IMR-90 (cell line): Measurements from ENCODE around the gene DCTN1. TPM values are rescaled to one million over a fixed set of nuclear protein-coding genes. Genes with fewer than 3 reads are reported as not detected.

Source experiments
- ATAC-seq: fragments of 200-7000 bp; cut with Tn5 transposase; 2 replicates; pipeline ENCODE4 v1.9.1; 2020; ENCODE audit warnings: low read depth, mild to moderate bottlenecking, moderate library complexity
- BruUV-seq: library from RNA; stranded (reverse); fragments of 400-500 nt; replicated peaks from 2 replicates; lab custom pipeline; 2021; lab: Mats Ljungman, UMichigan
- CTCF ChIA-PET: fragments of 300-600 bp; formaldehyde crosslinking; extraction: SDS; loops from one replicate; lab custom pipeline; 2021; ENCODE audit warnings: antibody characterized with exemption; lab: Yijun Ruan, JAX
- POLR2A ChIA-PET: fragments of 300-600 bp; sonication (Branson Sonifier 250); formaldehyde crosslinking; loops from one replicate; lab custom pipeline; 2022; ENCODE audit warnings: antibody characterized with exemption; ENCODE audit not compliant: unreplicated experiment; lab: Charles Lee
- DNase-seq: peaks from one replicate; pipeline ENCODE4 v3.0.0; 2013
- H2AFZ ChIP-seq: replicated peaks from 2 replicates; pipeline ENCODE3; 2013; ENCODE audit warnings: low read length, mild to moderate bottlenecking; ENCODE audit not compliant: poor library complexity
- H2AK5ac ChIP-seq: 2 replicates; pipeline ENCODE4 v1.6.1; 2013; ENCODE audit warnings: low read depth, low read length, inconsistent platforms
- H2AK9ac ChIP-seq: replicated peaks from 2 replicates; pipeline ENCODE3; 2013; ENCODE audit warnings: mild to moderate bottlenecking, low read depth, low read length, moderate library complexity; ENCODE audit not compliant: poor library complexity
- H2BK120ac ChIP-seq: 2 replicates; pipeline ENCODE4 v1.6.1; 2013; ENCODE audit warnings: low read depth, low read length, inconsistent platforms
- H2BK15ac ChIP-seq: 3 replicates; pipeline ENCODE4 v1.6.1; 2013; ENCODE audit warnings: low read depth, low read length, inconsistent platforms
- H2BK20ac ChIP-seq: 2 replicates; pipeline ENCODE4 v1.6.1; 2013; ENCODE audit warnings: low read depth, mild to moderate bottlenecking, inconsistent platforms, low read length, moderate library complexity
- H2BK5ac ChIP-seq: 2 replicates; pipeline ENCODE4 v1.6.1; 2013; ENCODE audit warnings: mild to moderate bottlenecking, low read depth, low read length, inconsistent platforms; ENCODE audit not compliant: poor library complexity, severe bottlenecking
- H3K14ac ChIP-seq: replicated peaks from 2 replicates; pipeline ENCODE4 v1.6.1; 2013; ENCODE audit warnings: low read depth, low read length, inconsistent platforms
- H3K18ac ChIP-seq: 2 replicates; pipeline ENCODE4 v1.6.1; 2013; ENCODE audit warnings: low read depth, low read length, control low read depth
- H3K23ac ChIP-seq: 2 replicates; pipeline ENCODE4 v1.6.1; 2013; ENCODE audit warnings: low read depth, low read length, inconsistent platforms
- H3K27ac ChIP-seq: 2 replicates; pipeline ENCODE4 v1.5.1; 2013; ENCODE audit warnings: mild to moderate bottlenecking, control low read depth, low read length; ENCODE audit not compliant: insufficient read depth
- H3K27me3 ChIP-seq: 2 replicates; pipeline ENCODE4 v1.6.1; 2013; ENCODE audit warnings: low read length; ENCODE audit not compliant: control insufficient read depth, insufficient read depth
- H3K36me3 ChIP-seq: 2 replicates; pipeline ENCODE4 v1.6.1; 2013; ENCODE audit warnings: low read length, mixed read lengths; ENCODE audit not compliant: control insufficient read depth, insufficient read depth
- H3K4ac ChIP-seq: 2 replicates; pipeline ENCODE4 v1.6.1; 2013; ENCODE audit warnings: low read depth, low read length, inconsistent platforms
- H3K4me1 ChIP-seq: 2 replicates; pipeline ENCODE4 v1.6.1; 2013; ENCODE audit warnings: low read length, mixed read lengths; ENCODE audit not compliant: control insufficient read depth, insufficient read depth
- H3K4me2 ChIP-seq: 2 replicates; pipeline ENCODE4 v1.6.1; 2013; ENCODE audit warnings: low read depth, mild to moderate bottlenecking, control low read depth, low read length, moderate library complexity
- H3K4me3 ChIP-seq: 2 replicates; pipeline ENCODE4 v1.5.1; 2013; ENCODE audit warnings: low read depth, mild to moderate bottlenecking, control low read depth, low read length, moderate library complexity; ENCODE audit not compliant: insufficient read depth
- H3K56ac ChIP-seq: 2 replicates; pipeline ENCODE4 v1.6.1; 2013; ENCODE audit warnings: low read length, inconsistent platforms; ENCODE audit not compliant: insufficient read depth; ENCODE audit errors: extremely low read depth
- H3K79me1 ChIP-seq, 2 experiments: 2 replicates each; pipeline ENCODE4 v1.6.1; 2013; ENCODE audit warnings: low read length in 2 of 2, inconsistent platforms in 1 of 2, low read depth in 1 of 2
- H3K9ac ChIP-seq: 2 replicates; pipeline ENCODE4 v1.6.1; 2013; ENCODE audit warnings: low read depth, low read length, control low read depth
- H3K9me1 ChIP-seq: 2 replicates; pipeline ENCODE4 v1.6.1; 2013; ENCODE audit warnings: low read length, inconsistent platforms; ENCODE audit not compliant: insufficient read depth
- H3K9me3 ChIP-seq: 2 replicates; pipeline ENCODE4 v1.6.1; 2013; ENCODE audit warnings: low read length; ENCODE audit not compliant: control insufficient read depth, insufficient read depth
- H4K20me1 ChIP-seq: 2 replicates; pipeline ENCODE4 v1.6.1; 2013; ENCODE audit warnings: low read length, inconsistent platforms; ENCODE audit not compliant: insufficient read depth
- H4K5ac ChIP-seq: 2 replicates; pipeline ENCODE4 v1.6.1; 2013; ENCODE audit warnings: mild to moderate bottlenecking, low read depth, low read length, control low read depth
- H4K8ac ChIP-seq, 2 experiments: 2 replicates each; pipeline ENCODE4 v1.6.1; 2013; ENCODE audit warnings: low read depth in 2 of 2, low read length in 2 of 2, control low read depth in 1 of 2, inconsistent platforms in 1 of 2
- H4K91ac ChIP-seq: 2 replicates; pipeline ENCODE4 v1.6.1; 2013; ENCODE audit warnings: low read depth, low read length, inconsistent platforms; ENCODE audit not compliant: insufficient read depth
- CEBPB ChIP-seq: IDR thresholded peaks from 2 replicates; pipeline ENCODE4 v1.6.1; 2012; ENCODE audit warnings: low read depth, low read length, improper control_type of control experiment
- CHD1 ChIP-seq: IDR thresholded peaks from 2 replicates; pipeline ENCODE4 v1.6.1; 2012; ENCODE audit warnings: low read depth, low read length, improper control_type of control experiment
- FOS ChIP-seq: fragments of 150-350 bp; IDR thresholded peaks from 2 replicates; pipeline ENCODE4 v1.6.1; 2016; ENCODE audit warnings: low read depth, low read length
- MAFK ChIP-seq: IDR thresholded peaks from 2 replicates; pipeline ENCODE4 v1.6.1; 2012; ENCODE audit warnings: low read depth, low read length, improper control_type of control experiment
- MAZ ChIP-seq: IDR thresholded peaks from 2 replicates; pipeline ENCODE4 v1.6.1; 2012; ENCODE audit warnings: low read depth, mild to moderate bottlenecking, low read length, improper control_type of control experiment, moderate library complexity, borderline replicate concordance
- NFE2L2 ChIP-seq: fragments of 150-350 bp; IDR thresholded peaks from 2 replicates; pipeline ENCODE4 v1.6.1; 2016; ENCODE audit warnings: low read depth, mild to moderate bottlenecking, low read length
- POLR2A ChIP-seq: IDR thresholded peaks from 2 replicates; pipeline ENCODE4 v1.6.1; 2012; ENCODE audit warnings: mild to moderate bottlenecking, low read depth, low read length
- RAD21 ChIP-seq: IDR thresholded peaks from 2 replicates; pipeline ENCODE4 v1.6.1; 2012; ENCODE audit warnings: low read length, improper control_type of control experiment
- RCOR1 ChIP-seq: IDR thresholded peaks from 2 replicates; pipeline ENCODE4 v1.6.1; 2012; ENCODE audit warnings: mild to moderate bottlenecking, low read length, improper control_type of control experiment; ENCODE audit not compliant: insufficient replicate concordance
- RFX5 ChIP-seq: IDR thresholded peaks from 2 replicates; pipeline ENCODE4 v1.8.0; 2012; ENCODE audit warnings: low read depth, mild to moderate bottlenecking, low read length, moderate library complexity
- WGBS, 2 experiments: methylation state at CpG; one replicate each; pipeline versions ENCODE4 v1.1.5 to v1.1.7; 2013; ENCODE audit warnings: missing lambda C conversion rate in 2 of 2; ENCODE audit not compliant: insufficient read length in 1 of 2; ENCODE audit errors: extremely low coverage in 2 of 2; 5-methylcytosine and 5-hydroxymethylcytosine counted together
- dilution Hi-C: fragments of 300-500 bp; cut with HindIII; formaldehyde crosslinking; loops from one replicate; pipeline ENCODE4 v1.14.3; 2018; ENCODE audit warnings: low sequenced_read_pairs; ENCODE audit not compliant: unreplicated experiment
- in situ Hi-C: fragments of 300-500 bp; cut with MboI; formaldehyde crosslinking; loops from 3 replicates; pipeline ENCODE4 v1.14.3; 2019; ENCODE audit warnings: low sequenced_read_pairs, inconsistent platforms, mixed read lengths
- intact Hi-C: fragments of 100-400 bp; cut with micrococcal nuclease; formaldehyde crosslinking; loops from 2 replicates; pipeline ENCODE4 v1.10.0; 2022
- polyA plus RNA-seq, 3 experiments: library from polyadenylated mRNA; depleted of rRNA; stranded (reverse); fragments of >200 nt; gene quantifications; 2 replicates each; pipeline ENCODE4 v1.2.3, GENCODE V29; 2012; ENCODE audit warnings: low replicate concordance in 1 of 3
- total RNA-seq: library from RNA; depleted of rRNA; stranded (reverse); fragments of >200 nt; gene quantifications from 2 replicates; pipeline ENCODE4 v1.2.3, GENCODE V29; 2012
- TF ChIP-seq, protein P1 (sequence below): conservative IDR thresholded peaks from 2 replicates; pipeline ENCODE4 v1.5.1; 2012; ENCODE audit warnings: mild to moderate bottlenecking, low read depth, low read length, improper control_type of control experiment
- TF ChIP-seq, protein P2 (sequence below): fragments of 150-350 bp; IDR thresholded peaks from 2 replicates; pipeline ENCODE4 v1.6.1; 2017; ENCODE audit warnings: mild to moderate bottlenecking, antibody characterized with exemption, low read length, low read depth
- TF ChIP-seq, protein P3 (sequence below): fragments of 150-350 bp; IDR thresholded peaks from 2 replicates; pipeline ENCODE4 v1.6.1; 2016; ENCODE audit warnings: low read depth, mild to moderate bottlenecking, low read length, moderate library complexity, borderline replicate concordance

The DCTN1 gene
- total and polyA plus RNA-seq, 2 of the 4 experiments (the other 2 are of a cell fraction): 136 to 204 TPM

DNA sequence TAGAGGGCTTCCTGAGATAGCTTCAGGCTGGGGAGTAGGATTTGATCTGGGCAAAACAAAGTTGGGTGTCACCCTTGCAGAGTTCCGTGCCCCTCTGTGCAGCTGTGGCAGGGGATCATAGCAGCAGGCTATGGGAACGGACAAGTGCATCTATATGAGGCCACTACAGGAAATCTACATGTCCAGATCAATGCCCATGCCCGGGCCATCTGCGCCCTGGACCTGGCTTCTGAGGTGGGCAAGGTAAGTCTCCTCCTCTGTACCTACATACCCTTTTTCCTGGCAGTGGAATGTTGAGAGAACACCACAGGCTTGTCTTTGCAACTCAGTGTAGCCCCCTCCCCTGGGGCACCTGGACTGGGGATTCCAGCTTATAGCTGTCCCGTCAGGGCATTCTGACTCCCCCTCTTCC, 44.9 kb upstream of the DCTN1 start:
- Histone ChIP-seq H3K27ac (no peak overlapping the region), H3K9ac (no peak overlapping the region), H3K18ac (no peak overlapping the region), H4K8ac (no peak overlapping the region), H3K4me1 (peaks cover 3% of the 10 kb centered on the region), H2BK5ac (no peak overlapping the region), H3K4me3 (no peak overlapping the region), H4K5ac (no peak overlapping the region), H3K23ac (no peak overlapping the region), H4K20me1 (0 out of 2 replicates have a peak, but pooled peaks cover 3% of the 10 kb centered on the region), H3K56ac (no peak overlapping the region), H2BK120ac (no peak overlapping the region), H3K36me3 (peaks cover 49% of the 10 kb centered on the region), H3K14ac (no peak overlapping the region), H2BK15ac (no peak overlapping the region), H3K4ac (no peak overlapping the region), H3K27me3 (no peaks in the 10 kb centered on the region), H3K79me1 (peaks cover 2 to 8% of the 10 kb centered on the region in 2 experiments; a peak in 2 of 4 replicates), H3K9me1 (peaks cover 7% of the 10 kb centered on the region), H3K4me2 (no peak overlapping the region), H2AK9ac (no peak overlapping the region), H2AFZ (no peak overlapping the region), H3K9me3 (no peaks in the 10 kb centered on the region), H2AK5ac (no peak overlapping the region), H4K91ac (no peak overlapping the region), H2BK20ac (no peak overlapping the region)
- BruUV-seq: no TSS peak
- CTCF ChIA-PET: no interaction called here
- WGBS, 2 experiments: no CpG with 5 or more reads among the region's 5 CpGs
- DNase-seq: no peak
- TF ChIP-seq CEBPB (no peak), NFE2L2 (no peak), RCOR1 (no peak), POLR2A (no peak), MAFK (no peak), RAD21 (no peak), FOS (no peak), CHD1 (no peak), MAZ (no peak), RFX5 (no peak)
- TF ChIP-seq, protein P1, sequence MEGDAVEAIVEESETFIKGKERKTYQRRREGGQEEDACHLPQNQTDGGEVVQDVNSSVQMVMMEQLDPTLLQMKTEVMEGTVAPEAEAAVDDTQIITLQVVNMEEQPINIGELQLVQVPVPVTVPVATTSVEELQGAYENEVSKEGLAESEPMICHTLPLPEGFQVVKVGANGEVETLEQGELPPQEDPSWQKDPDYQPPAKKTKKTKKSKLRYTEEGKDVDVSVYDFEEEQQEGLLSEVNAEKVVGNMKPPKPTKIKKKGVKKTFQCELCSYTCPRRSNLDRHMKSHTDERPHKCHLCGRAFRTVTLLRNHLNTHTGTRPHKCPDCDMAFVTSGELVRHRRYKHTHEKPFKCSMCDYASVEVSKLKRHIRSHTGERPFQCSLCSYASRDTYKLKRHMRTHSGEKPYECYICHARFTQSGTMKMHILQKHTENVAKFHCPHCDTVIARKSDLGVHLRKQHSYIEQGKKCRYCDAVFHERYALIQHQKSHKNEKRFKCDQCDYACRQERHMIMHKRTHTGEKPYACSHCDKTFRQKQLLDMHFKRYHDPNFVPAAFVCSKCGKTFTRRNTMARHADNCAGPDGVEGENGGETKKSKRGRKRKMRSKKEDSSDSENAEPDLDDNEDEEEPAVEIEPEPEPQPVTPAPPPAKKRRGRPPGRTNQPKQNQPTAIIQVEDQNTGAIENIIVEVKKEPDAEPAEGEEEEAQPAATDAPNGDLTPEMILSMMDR: no peak
- TF ChIP-seq, protein P2, sequence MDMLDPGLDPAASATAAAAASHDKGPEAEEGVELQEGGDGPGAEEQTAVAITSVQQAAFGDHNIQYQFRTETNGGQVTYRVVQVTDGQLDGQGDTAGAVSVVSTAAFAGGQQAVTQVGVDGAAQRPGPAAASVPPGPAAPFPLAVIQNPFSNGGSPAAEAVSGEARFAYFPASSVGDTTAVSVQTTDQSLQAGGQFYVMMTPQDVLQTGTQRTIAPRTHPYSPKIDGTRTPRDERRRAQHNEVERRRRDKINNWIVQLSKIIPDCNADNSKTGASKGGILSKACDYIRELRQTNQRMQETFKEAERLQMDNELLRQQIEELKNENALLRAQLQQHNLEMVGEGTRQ: no peak
- TF ChIP-seq, protein P3, sequence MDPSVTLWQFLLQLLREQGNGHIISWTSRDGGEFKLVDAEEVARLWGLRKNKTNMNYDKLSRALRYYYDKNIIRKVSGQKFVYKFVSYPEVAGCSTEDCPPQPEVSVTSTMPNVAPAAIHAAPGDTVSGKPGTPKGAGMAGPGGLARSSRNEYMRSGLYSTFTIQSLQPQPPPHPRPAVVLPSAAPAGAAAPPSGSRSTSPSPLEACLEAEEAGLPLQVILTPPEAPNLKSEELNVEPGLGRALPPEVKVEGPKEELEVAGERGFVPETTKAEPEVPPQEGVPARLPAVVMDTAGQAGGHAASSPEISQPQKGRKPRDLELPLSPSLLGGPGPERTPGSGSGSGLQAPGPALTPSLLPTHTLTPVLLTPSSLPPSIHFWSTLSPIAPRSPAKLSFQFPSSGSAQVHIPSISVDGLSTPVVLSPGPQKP: no peak
- in situ Hi-C loops: no loop called here
- ATAC-seq: no peak
- intact Hi-C loops: no loop called here
- dilution Hi-C loops: no loop called here
- POLR2A ChIA-PET: no interaction called here
